ENCODE results near the gene SH3RF3. TPM values are rescaled to one million over a fixed set of nuclear protein-coding genes. Genes with fewer than 3 reads are reported as not detected.

SH3RF3 gene
- total and polyA plus RNA-seq, 10 of the 15 experiments (the other 5 are each of a cell fraction or from before 2014, with no cell fraction given) = 0.08 to 8.8 (median 2.3) TPM

DNA sequence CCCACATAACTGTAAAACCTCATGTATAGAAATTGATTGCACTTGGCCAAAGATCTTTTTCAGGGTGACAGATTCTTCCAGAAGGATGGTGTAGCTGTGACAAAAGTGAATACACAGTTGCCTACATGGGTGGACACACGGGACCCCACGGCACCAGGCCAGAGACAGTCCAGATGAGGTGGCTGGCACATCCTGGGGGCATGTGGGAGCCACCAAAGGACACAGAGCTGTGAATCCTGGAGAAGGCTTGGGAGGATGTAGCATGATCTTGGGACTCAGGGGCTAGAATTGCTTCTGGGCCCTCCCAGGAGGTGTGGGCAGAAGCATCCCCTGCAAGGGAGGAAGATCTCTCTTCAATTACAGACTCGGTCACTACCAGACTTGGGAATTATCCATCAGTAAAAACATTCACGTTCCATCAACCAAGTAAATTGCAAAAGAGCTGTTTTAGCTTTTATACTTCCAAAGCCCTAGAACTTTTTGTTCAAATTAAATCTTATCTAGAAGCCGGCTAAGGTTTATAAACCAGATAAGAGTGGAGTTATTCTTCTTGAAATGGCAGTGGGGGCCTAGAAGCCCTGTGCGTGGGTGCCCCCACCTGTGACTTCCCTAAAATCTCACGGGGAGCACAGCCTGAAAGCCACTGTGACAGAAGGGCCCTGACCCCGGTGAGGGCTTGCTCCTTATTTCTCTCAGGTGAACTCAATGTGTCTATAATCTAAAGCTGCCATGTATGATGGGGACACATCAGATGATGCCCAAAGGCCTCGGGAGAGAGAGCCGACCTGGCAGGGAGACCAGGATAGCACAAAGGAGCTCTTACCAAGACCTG, 403.1 kb downstream of the SH3RF3 start:
- no peak for ATAC-seq
- SMC1A ChIA-PET (ENCODE audit: uncharacterized antibody, unreplicated experiment) = interaction anchor here (0.9 to 1.5 kb wide), 2 partner anchors 10 to 12 kb away, joined by 3 to 4 read pairs; no protein-coding TSS in a partner anchor

More for the DNA sequence above, 403.1 kb downstream of the SH3RF3 start:
- BruUV-seq (replicated peaks) = no TSS peak
- Histone ChIP-seq H3K27me3 (replicated peaks in 1 of 2; ENCODE audit: control insufficient read depth in 2 of 2, insufficient read depth in 2 of 2, low read length in 1 of 2) (no peaks in the 10 kb centered on the region), H3K4me3 (no peak overlapping the region), H3K27ac (ENCODE audit: control insufficient read depth, insufficient read depth) (no peak overlapping the region), H3K4me1 (ENCODE audit: control insufficient read depth, insufficient read depth, low read length) (no peaks in the 10 kb centered on the region), H3K79me2 (ENCODE audit: control insufficient read depth, insufficient read depth, low read length) (no peaks in the 10 kb centered on the region), H3K4me2 (ENCODE audit: control insufficient read depth, insufficient read depth) (no peak overlapping the region), H3K36me3 (ENCODE audit: control insufficient read depth in 2 of 2, insufficient read depth in 2 of 2, low read length in 1 of 2) (no peaks in the 10 kb centered on the region), H3K9ac (ENCODE audit: control insufficient read depth, insufficient read depth, low read length) (no peak overlapping the region), H2AFZ (ENCODE audit: control insufficient read depth, low read depth, low read length) (no peak overlapping the region), H4K20me1 (ENCODE audit: control insufficient read depth, insufficient read depth) (no peaks in the 10 kb centered on the region), H3K9me3 (replicated peaks; ENCODE audit: control insufficient read depth, insufficient read depth, low read length) (no peaks in the 10 kb centered on the region; the same call in 2 of the 3 replicates)
- FAIRE-seq (no peak), DNase-seq (ENCODE audit: low read depth, low spot score) (no peak)
- TF ChIP-seq SREBF1 (IDR thresholded peaks at IDR 0.05; ENCODE audit: low read length) (no peak), POU2F2 (IDR thresholded peaks at IDR 0.05; ENCODE audit: borderline replicate concordance, low read depth, low read length) (no peak), USF1 (IDR thresholded peaks at IDR 0.05; ENCODE audit: borderline replicate concordance, extremely low read length, insufficient read depth, low read depth, low read length) (no peak), ZZZ3 (IDR thresholded peaks at IDR 0.05; ENCODE audit: control insufficient read depth, insufficient read length, low read depth) (no peak), E2F8 (IDR thresholded peaks at IDR 0.05; ENCODE audit: low read depth, partially characterized antibody) (no peak), KAT2A (conservative IDR thresholded peaks at IDR 0.05; ENCODE audit: control insufficient read depth, low read depth, low read length) (no peak)
- TF ChIP-seq, protein P1, sequence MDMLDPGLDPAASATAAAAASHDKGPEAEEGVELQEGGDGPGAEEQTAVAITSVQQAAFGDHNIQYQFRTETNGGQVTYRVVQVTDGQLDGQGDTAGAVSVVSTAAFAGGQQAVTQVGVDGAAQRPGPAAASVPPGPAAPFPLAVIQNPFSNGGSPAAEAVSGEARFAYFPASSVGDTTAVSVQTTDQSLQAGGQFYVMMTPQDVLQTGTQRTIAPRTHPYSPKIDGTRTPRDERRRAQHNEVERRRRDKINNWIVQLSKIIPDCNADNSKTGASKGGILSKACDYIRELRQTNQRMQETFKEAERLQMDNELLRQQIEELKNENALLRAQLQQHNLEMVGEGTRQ (IDR thresholded peaks at IDR 0.05; ENCODE audit: borderline replicate concordance, low read depth, low read length) = no peak
- in situ Hi-C loops (cut with MboI) = no loop called here
- ChIA-PET RAD21 (ENCODE audit: unreplicated experiment) (interaction anchor here (1.9 kb wide), 1 partner anchor 14 kb away, joined by 8 read pairs; no protein-coding TSS in a partner anchor), CTCF (interaction anchor here (1.5 to 2.8 kb wide), 2 partner anchors 13 to 14 kb away, joined by 4 to 26 read pairs; no protein-coding TSS in a partner anchor), POLR2A (no interaction called here)
- WGBS (ENCODE audit: insufficient coverage, insufficient replicate concordance, low lambda C conversion rate, missing lambda C conversion rate) = 20% methylated on average over 10 of the region's 10 CpGs
- intact Hi-C loops (cut with micrococcal nuclease; ENCODE audit: unreplicated experiment) = no loop called here

All from GM12878 (cell line).